ENCODE data around the gene SEMA4A.
"Not testable (repeated sequence)": the region's sequence is repeated elsewhere in the genome, so short reads cannot be mapped to it uniquely, and the experiment has no call there.

Gene SEMA4A

DNA sequence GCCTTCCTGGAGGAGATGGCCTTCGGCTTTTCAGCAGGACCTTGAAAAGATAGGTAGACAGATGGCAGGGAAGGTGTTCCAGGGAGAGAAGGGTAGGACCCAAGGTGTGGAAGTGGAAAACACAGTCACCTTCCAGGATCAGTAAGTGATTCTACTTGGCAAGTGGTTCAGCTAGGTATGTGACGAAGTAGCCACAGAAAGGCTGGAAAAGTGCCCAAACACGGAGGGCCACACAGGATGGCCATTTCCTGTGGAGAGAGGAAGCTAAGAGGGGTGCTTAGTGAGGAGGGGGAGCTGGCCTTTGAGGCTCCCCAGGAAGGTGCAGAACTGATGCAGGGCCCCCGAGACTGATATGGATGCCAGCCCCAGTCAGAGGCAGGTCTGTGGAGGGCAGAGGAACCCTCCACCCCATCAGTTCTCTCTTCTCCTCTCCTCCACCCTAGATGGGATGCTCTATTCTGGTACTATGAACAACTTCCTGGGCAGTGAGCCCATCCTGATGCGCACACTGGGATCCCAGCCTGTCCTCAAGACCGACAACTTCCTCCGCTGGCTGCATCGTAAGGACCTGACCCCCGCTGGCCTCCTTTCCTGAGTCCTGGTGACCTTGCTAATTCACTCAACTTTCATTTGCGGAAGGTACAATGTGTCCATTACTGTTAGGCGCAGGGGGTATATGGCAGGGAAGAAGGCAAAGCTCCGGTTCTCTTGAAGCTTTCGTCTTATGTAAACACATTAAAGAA lies 6.8 kb downstream of the SEMA4A start:
- no peak for DNase-seq (ENCODE audit: low read depth)

DNA sequence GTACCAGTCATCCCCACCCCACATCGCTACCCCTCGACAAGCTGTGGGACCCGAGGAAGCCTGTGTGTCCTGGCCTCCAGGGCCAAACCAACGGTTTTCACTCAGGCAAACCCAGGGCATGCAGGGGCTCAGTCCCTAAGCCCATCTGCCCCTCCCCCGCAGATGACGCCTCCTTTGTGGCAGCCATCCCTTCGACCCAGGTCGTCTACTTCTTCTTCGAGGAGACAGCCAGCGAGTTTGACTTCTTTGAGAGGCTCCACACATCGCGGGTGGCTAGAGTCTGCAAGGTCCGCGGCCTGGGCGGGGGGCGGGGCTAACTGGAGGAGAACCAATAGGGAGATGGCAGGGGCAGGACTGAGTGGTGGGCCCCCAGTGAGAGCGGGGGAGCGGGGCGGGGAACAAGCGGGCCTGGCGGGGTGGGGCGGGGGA lies 7.4 kb downstream of the SEMA4A start:
- peak; percentile 55 for DNase-seq (ENCODE audit: low read depth)

DNA sequence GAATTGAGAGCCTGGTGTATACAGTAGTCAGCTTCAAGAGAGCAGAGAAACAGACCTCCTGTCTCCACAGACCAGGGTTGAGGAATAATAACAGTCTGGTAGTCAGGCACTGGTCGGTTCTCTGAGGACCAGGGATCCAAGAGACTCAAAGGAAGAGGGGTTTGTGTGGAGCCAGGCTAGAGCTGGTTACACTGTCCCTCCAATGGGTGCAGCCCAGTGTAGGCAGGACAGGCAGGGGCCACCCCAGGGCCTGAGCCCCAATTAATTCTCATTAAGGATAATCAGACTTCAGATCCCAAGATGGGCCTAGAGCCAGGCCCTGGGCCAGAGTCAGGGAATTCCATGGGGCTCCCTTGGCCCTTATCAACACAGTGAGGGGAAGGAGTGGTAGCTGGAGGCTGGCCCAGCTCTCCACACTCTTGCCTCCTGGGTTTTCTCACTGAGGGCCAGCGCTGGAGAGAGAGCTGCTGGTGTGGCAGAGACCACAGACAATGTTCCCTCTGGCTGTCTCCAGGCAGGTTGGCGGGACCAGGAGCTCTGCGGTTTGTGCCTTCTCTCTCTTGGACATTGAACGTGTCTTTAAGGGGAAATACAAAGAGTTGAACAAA lies 9.1 kb downstream of the SEMA4A start:
- DNase-seq (ENCODE audit: low read depth), result no peak

GRCh38 chr1:156163712-156164111 lies 10.3 kb downstream of the SEMA4A start:
- DNase-seq (ENCODE audit: low read depth), result no peak

DNA sequence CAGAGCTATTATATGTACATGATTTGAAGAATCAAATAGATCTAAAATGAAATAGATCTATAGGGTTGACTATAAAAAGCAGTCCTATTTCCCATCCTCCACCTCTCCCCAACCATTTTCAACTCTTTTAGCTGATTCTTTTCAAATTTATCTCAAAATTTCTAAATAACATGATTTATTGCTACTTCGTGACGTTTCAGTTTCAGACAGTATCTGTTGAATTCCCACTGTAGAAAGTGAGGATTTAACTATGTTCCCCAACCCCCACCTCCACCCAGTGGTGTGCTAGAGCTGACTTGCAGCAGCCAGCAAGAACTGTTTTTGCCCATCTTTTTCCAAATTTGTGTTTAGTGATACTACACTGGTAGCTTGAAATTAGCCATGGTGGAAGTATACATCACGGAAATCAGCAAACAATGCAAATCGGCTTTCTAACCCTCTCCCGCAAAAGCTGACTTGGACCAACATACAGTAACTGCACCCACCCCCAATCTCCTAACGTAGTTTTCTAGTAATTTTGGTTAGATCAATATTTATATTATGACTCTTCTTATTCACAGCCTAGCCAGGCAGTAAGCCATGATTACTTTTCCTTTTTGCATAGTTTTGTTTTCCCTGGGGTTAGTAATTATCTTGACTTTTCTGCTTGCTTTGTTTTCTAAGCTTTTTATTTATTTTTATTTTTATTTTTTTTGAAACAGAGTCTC lies 10.9 kb downstream of the SEMA4A start:
- no peak for DNase-seq (ENCODE audit: low read depth)

- DNase-seq (ENCODE audit: low read depth), result no peak
Observed at GRCh38 chr1:156165083-156165482, 11.7 kb downstream of the SEMA4A start.

GRCh38 chr1:156167536-156167935 lies 14.2 kb downstream of the SEMA4A start:
- no peak for DNase-seq (ENCODE audit: low read depth)

DNA sequence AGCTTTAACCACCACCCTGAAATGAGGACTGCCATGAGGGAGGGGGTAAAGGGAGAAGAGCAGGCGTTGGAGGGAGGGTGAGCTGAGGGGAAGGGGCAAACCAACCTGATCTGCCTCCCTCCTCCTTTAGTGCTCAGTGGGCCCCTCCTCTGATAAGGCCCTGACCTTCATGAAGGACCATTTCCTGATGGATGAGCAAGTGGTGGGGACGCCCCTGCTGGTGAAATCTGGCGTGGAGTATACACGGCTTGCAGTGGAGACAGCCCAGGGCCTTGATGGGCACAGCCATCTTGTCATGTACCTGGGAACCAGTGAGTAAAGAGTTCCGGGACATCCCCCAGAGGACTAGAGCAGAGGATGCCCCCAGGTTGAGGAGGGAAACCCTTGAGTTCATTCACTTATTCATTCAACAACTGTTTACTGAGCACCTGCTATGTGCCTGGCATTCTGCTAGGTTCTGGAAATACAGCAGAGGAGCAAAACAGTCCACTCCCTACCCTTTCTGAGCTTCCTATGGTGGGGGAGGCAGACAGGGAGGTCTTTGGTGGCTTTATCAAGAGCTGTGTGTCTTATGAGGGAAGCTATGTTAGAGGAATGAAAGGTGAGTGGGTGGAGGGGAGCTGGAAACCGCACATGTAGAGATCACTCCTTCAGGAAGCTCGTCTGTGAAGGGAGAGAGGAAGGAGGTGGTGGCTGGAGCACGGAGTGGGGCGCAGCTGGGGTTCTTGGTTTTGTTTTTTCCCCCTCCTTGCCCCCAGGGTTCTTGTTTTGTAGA lies 19.5 kb downstream of the SEMA4A start:
- no peak for DNase-seq (ENCODE audit: low read depth)

GRCh38 chr1:156176610-156177210 lies 23.3 kb downstream of the SEMA4A start:
- DNase-seq (ENCODE audit: low read depth), result no peak

- DNase-seq (ENCODE audit: low read depth), result no peak
Observed at GRCh38 chr1:156177919-156178654, 24.7 kb downstream of the SEMA4A start.

GRCh38 chr1:156180471-156180870 lies 27.1 kb downstream of the SEMA4A start:
- DNase-seq (ENCODE audit: low read depth), result no peak

DNA sequence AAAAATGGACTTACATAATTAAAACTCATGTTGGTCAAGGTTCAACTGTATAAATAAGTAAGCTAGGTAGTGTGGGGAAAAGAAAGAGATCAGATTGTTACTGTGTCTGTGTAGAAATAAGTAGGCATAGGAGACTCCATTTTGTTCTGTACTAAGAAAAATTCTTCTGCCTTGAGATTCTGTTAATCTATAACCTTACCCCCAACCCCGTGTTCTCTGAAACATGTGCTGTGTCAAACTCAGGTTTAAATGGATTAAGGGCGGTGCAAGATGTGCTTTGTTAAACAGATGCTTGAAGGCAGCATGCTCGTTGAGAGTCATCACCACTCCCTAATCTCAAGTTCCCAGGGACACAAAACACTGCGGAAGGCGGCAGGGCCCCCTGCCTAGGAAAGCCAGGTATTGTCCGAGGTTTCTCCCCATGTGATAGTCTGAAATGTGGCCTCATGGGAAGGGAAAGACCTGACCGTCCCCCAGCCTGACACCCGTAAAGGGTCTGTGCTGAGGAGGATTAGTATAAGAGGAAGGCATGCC lies 28.1 kb downstream of the SEMA4A start:
- DNase-seq (ENCODE audit: low read depth), result not testable (repeated sequence)

DNA sequence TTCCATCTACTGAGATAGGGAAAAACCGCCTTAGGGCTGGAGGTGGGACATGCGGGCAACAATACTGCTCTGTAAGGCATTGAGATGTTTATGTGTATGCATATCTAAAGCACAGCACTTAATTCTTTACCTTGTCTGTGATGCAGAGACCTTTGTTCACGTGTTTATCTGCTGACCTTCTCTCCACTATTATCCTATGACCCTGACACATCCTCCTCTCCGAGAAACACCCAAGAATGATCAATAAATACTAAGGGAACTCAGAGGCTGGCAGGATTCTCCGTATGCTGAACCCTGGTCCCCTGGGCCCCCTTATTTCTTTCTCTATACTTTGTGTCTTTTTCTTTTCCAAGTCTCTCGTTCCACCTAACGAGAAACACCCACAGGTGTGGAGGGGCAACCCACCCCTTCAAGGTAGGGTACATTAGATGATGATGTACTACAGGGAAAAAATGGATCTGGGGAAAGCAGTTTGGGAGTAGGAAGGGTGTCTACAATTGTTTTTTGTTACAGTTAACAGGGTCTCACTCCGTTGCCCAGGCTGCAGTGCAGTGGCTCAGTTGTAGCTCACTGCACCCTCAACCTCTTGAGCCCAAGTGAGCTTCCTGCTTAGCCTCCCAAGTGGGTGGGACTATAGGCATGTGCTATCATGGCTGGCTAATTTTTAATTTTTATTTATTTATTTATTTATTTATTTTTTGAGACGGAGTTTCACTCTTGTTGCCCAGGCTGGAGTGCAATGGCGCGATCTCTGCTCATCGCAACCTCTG lies 28.8 kb downstream of the SEMA4A start:
- not testable (repeated sequence) for DNase-seq (ENCODE audit: low read depth)

DNA sequence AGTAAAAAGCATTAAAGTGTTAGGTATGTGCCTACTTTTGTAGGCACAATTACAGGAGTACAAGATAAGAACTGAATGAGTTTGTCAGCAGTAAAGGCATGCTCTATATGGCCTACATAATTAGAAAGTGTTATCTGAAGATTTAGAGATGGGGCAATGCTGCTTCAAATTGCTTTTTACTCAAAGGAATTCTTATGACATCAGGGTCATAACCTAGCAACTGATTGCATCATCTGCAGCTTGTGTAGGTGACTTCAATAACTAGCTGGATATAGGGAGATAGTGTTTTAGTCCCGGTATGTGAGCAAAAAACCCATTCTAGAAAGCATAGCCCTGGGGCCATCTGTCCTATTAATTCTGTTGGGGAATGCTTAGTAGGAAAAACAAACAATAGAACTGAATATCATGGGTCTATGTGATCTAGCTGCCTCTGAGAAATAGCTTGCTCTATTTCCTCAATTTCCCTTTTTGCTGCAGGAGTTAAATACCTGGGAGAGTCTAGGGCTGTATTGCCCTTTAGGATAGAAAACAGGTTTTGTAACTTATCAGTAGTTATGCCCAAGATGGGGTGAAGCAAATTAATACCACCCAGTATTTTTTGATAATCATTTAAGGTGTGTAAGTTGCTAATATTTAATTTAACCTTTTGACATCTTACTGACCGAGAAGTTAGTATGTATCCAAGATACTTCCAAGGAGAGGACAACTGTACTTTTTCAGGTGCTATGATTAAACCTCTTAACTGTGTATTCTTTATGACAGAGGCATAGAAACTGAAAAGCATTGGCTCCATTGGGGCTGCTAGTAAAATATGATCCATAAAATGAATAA lies 33.2 kb downstream of the SEMA4A start:
- not testable (repeated sequence) for DNase-seq (ENCODE audit: low read depth)

- DNase-seq (ENCODE audit: low read depth), result not testable (repeated sequence)
Observed at GRCh38 chr1:156190265-156190664, 36.9 kb downstream of the SEMA4A start.

DNA sequence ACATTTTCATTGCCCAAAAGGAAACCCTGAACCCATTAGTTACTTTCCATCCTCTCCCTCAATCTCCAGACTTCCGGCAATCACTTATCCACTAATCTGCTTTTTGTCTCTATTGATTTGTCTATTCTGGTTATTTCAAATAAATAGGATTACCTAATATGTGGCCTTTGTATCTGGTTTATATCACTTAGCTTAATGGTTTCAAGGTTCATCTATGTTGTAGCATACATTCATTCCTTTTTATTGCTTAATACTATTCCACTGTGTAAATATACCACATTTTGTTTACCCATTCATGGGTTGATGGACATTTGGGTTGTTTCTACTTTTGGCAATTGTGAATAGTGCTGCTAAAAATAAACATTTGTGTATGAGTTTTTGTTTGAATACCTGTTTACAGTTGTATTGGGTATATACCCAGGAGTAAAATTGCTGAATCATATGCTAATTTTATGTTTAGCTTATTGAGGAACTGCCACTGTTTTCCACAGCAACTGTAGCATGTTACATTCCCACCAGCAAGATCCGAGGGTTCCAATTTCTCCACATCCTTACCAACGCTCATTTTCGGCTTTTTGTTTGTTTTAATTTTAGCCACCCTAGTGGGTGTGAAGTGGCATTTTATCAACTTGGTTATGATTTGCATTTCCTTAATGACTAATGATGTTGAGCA lies 38.0 kb downstream of the SEMA4A start:
- no peak for DNase-seq (ENCODE audit: low read depth)

- no peak for DNase-seq (ENCODE audit: low read depth)
Observed at GRCh38 chr1:156193208-156193487, 39.8 kb downstream of the SEMA4A start.

- DNase-seq (ENCODE audit: low read depth), result peak; percentile 94
Observed at GRCh38 chr1:156193488-156194299, 40.3 kb downstream of the SEMA4A start, which contains the start of gene SLC25A44. Gene SLC25A44 (plus strand): TSS chr1:156194104. CDS start chr1:156199848, 5,744 bp downstream.
